ENCODE data around the gene VPS39.

The VPS39 gene

GRCh38 chr15:42156243-42156922 is 51.7 kb downstream of the VPS39 start, which contains the start of gene PLA2G4F:
Gene PLA2G4F, minus strand, starts transcription at chr15:42156636. Its CDS starts 87 bp downstream, at chr15:42156549.
- peak in 1 of 2 experiments; percentile 12 for DNase-seq

GRCh38 chr15:42155546-42156242 is 52.4 kb downstream of the VPS39 start:
- peak in 1 of 2 experiments; percentile 27 for DNase-seq

GRCh38 chr15:42154956-42155355 is 53.1 kb downstream of the VPS39 start:
- no peak for DNase-seq

DNA sequence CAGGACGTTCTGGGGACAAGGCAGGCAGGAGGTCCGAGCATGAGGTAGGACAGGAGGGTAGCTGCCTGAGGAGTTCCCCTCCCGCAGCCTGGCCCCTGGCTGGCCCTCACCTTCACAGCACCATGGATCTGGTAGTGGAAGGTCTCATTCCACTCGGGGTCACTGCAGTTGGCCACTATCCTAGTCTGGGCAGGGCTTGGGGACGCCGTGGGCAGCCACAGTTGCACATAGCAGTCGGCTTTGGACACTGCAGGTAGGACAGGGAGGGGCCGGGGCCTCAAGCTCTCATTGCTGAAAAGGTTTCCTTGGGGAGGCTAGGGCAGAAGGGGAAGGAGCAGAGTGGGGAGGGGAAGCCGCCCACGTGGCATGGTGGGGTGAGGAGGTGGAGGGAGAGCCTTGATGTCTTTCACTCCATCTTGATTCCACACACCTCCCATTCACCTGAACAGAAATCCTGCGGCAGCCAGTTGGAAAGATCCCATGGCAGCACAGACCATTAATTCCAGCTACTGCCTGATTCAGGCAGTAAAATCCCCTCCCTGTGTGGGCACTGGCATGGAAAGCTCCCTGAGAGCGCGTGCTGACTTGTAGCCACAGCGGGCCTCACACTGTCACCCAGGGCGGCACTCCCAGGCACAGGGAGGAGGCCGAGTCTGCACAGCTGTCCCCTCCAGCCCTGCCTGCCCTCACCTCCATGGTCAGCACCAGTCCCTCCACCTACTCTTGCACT is 53.7 kb downstream of the VPS39 start:
- DNase-seq = no peak

DNA sequence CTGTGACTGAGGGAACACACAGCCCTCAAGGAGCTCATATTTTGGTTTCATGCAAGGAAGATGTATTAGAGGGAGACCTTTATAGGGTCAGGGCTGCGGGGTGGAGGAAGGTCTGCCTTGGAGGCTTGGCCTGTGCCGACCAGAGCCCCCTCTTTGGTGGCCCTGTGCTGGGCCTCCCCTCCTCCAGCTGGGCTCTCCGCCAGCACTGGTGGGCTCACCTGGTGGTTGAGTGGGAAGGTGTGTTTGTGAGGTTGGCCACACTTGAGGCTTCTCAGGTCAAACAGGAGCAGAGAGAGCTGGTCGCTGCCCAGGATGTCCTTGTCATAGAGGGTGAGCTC is 54.3 kb downstream of the VPS39 start:
- DNase-seq = no peak

DNA sequence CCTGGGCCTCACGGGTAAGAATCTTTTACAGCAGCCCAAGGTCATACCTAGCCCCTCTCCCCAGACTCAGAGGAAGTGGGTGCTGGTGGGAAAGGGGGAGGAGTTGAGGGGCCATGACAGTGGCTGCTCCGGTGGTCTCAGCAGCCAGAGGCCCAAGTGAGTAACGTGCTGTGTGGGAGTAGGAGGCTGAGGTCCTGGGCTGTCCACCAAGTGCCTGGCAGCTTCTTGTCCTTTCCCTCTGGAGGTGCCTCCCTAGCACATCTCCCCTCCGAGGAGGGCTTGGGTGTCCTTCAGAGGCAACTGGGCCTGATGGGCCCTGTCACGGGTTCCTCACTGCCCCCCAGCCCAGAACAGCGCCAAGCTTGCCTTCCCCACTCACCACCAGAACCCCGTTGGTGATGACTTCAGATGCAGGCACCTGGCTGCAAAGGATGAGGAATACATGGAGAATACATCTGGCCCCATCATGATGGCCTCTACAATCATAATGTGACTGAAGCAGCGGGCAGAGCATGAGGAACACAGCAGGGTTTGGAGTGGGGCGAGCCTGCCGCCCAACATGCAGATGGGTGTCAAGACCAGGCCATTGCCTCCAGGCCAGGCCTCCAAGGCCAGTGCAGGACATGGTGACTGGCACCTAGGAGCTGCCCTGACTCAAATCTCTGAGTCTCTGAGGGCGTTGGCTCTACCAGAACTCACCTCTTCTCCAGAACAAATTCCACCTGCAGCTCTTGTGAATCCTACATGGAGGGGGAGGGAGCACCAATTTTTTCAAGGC is 55.0 kb downstream of the VPS39 start:
- DNase-seq = no peak

GRCh38 chr15:42152196-42152920 is 55.7 kb downstream of the VPS39 start:
- DNase-seq = no peak

GRCh38 chr15:42151736-42152135 is 56.4 kb downstream of the VPS39 start:
- DNase-seq = no peak

GRCh38 chr15:42151141-42151561 is 57.0 kb downstream of the VPS39 start:
- no peak for DNase-seq

GRCh38 chr15:42150219-42150970 is 57.7 kb downstream of the VPS39 start:
- no peak for DNase-seq

DNA sequence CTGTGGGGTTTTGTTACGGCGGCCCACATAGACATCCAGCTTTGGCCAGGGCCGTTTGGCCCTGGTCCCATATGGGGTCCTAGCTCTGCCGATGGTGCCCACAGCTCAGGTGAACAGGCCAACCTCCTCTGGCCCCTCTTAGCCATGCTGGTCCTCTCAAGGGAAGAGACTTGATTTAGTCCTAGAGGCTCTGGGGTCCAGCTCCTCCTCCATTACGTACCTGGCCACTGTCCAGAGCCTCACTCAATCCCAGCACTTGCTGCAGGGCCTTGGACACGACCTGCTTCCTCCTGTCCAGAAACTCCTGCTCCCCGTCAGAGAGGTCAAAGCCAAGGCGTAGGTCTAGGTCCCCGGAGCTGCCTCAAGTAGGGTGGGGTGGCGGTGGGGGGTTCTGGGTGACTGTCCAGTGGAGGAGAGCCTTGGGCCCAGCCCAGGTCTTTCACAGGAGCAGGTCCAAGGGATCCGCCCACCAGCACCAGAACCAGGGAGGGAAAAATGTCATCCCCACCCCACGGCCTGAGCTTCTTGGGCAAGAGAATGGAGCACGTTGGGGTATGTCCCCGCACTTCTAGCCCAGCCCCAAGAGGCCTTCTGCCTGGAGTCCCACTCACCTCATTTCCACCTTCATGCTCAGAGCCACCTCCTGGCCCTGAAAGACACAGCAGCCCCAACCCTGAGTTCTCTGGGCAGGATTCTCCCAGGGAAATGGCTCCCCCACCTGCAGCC is 58.4 kb downstream of the VPS39 start:
- no peak for DNase-seq

DNA sequence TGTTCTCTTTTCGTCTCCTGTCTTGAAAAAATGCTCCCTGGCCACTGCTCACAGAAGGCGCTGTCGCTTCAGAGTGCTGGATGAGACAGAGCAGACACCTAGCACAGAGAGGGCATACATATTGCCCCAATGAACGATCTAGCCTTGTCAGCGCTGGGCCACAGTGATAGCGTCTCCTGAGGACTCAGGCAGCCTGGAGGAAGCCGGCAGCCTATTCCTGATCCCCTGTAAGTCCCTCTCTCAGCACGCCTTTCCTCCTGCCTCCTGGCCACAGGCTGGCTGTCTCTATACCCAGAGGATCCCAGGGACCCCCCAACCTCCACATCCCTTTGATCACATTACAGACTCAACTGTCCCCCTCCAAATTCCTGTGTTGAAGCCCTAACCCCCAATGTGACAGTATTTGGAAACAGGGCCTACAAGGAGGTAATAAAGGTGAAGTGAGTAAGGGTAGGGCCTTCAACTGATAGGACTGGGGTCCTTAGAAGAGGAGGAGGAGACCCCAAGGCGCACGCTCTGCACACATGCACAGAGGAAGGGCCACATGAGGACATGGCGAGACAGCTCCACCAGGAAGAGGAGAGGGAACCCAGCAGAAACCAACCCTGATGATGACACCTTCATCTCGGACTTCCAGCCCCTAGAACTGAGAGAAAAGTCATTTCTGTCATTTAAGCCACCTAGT is 59.2 kb downstream of the VPS39 start:
- DNase-seq = no peak

DNA sequence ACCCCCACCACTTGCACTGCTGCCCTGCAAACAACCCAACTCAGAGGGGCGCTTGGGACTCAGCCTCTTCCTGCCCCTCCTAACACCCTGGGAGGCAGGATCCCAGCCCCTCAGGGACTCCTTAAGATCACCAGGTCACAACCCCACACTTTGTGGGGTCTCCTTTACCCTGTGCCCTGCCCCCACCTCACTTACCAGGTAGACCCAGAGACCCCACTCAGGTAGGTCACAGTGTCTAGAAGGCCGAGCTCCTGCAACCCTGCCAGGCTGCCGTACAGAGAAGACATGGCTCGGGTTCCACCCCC is 60.7 kb downstream of the VPS39 start:
- no peak for DNase-seq

- DNase-seq = no peak
Observed at GRCh38 chr15:42146551-42147430, 61.3 kb downstream of the VPS39 start.

DNA sequence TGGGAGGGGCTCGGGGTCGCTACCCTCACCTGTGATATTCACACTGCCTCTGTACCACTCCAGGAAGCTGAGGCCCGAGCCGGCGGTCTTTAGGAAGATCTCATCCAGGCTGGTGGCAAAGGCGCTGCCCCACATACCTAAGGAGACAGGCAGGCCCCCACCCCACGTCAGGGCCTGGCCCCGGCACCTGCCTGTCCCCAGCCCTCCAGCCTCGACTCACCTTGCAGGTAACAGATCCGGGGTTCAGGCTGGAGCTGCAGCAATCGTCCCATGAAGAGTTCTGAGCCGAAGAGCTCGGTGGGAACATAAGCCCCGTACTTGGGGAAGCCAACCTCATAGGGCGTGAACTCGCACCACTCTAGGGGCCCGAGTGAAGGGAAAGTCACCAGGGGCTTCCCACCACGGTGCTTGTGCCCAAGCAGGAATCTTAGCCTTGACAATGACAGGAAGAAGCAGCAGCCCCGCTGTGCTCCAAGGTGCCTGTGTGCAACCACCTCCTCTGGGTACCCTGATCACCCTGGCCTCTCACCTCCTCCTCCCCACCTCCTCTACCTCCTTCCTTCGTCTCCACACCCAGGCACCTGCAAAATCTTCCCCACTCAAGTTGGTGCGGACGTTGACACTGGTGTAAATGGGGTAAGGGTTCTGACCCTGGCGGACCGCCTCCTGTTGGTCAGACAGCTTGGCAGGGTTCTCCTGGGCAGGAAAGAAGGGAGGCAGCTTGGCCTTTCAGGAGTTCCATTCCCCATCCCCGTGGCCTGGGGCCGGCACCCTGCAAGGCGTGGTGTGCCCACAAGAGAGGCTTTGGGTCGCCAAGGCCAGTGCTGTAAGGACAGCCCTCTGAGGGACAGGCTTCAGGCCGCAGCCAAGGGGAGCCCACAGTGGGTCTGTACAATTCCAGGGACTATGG is 62.3 kb downstream of the VPS39 start:
- DNase-seq = no peak

DNA sequence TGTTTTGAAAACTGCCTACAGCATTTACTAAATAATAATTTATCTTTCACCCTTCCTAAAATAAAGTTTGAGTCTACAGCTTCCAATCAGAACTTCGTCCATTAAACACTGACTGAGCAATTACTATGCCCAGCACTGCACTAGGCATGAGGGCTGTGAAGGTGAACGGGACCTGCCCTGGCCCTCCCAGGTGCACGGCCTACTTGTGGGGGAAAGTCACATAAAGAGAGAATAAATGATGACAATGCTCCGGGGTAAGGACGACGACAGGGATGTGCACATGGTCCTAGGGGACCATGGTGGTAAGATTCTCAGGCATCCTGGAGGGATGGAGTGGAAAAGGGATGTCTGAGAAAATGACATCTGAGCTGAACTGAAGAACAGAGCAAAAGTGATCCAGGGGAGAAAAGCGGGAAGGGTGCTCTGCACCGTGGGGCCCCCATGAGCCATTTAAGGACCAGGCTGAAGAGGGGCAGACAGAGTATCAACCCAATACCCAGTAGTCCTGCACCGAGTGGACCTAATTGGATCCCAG is 63.2 kb downstream of the VPS39 start:
- DNase-seq = no peak

GRCh38 chr15:42143866-42144625 is 64.1 kb downstream of the VPS39 start:
- no peak for DNase-seq
